HG03571 (cell line): ENCODE data around the gene SRSF6.
"Not testable (repeated sequence)": the region's sequence is repeated elsewhere in the genome, so short reads cannot be mapped to it uniquely, and the experiment has no call there.

Experiments used
- ATAC-seq: cut with Tn5 transposase; IDR thresholded peaks from one replicate; pipeline ENCODE4 v1.9.1; 2021; ENCODE audit not compliant: unreplicated experiment

Gene SRSF6

GRCh38 chr20:43473381-43473704 lies 15.6 kb downstream of the SRSF6 start:
- ATAC-seq: no peak

DNA sequence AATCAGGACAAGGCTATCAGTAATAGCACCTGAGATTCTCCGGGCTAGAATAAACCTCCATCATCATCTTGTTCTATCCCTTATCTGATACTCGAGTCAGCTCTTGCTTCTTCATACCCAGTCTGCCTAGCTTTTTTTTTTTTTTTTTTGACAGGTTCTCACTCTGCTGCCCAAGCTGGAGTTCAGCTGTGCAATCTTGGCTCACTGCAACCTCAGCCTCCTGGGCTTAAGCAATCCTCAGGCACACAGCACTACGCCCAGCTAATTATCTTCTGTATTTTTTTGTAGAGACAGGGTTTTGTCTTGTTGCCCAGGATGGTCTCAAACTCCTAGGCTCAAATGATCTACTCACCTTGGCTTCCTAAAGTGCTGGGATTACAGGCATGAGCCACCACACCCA lies 19.5 kb downstream of the SRSF6 start:
- ATAC-seq: no peak

- no peak for ATAC-seq
These were observed 19.9 kb downstream of the SRSF6 start for GRCh38 chr20:43477619-43478018.

- ATAC-seq: no peak
These were observed 32.3 kb downstream of the SRSF6 start for GRCh38 chr20:43490038-43490437.

DNA sequence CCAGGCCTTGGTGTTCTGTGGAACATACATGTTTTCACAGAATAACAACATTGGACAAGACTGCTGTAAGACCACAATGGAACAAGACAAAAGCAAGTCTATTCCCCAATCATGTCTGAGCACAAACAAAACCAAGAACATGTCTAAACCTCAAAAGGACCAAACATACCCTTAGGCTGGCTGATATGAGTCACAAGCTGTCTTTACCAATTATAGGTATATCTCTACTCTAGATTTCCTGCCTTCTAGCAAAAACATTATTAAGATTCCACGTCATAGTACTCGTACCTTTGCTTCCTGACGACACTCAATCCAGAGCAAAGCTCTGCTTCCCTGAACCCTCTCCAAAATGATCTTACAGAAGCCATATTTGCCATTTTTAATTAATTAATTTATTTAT lies 34.4 kb downstream of the SRSF6 start:
- ATAC-seq: no peak

- no peak for ATAC-seq
These were observed 37.7 kb downstream of the SRSF6 start for GRCh38 chr20:43495388-43495787.

- ATAC-seq: not testable (repeated sequence)
These were observed 44.3 kb downstream of the SRSF6 start for GRCh38 chr20:43502021-43502420.

DNA sequence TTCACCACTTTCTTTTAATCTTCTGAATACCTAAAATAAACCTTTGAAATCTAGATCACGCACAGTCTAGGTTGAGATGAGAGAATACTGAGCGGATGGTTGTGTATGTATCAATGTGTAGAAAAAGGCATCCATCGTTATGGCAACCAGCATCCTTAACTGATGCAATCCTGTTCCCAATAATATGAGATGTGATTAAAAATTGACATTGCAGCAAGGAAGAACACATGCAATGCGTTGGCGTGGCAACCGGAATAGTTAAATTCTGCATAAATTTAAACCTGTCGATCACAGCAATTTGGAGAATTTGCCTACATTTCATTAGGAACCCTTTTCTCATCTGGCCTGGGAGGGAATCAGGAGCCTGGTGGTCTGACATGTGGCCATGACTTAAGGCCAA lies 48.5 kb downstream of the SRSF6 start:
- ATAC-seq: no peak

- ATAC-seq: no peak
These were observed 49.7 kb downstream of the SRSF6 start, which contains the start of gene L3MBTL1 for GRCh38 chr20:43507150-43508080. Gene L3MBTL1, plus strand, starts transcription at chr20:43507697. Its CDS starts 5,807 bp downstream, at chr20:43513504.

- no peak for ATAC-seq
These were observed 50.4 kb downstream of the SRSF6 start for GRCh38 chr20:43508106-43508505.

- no peak for ATAC-seq
These were observed 50.9 kb downstream of the SRSF6 start for GRCh38 chr20:43508604-43509040.

- ATAC-seq: no peak
These were observed 54.2 kb downstream of the SRSF6 start for GRCh38 chr20:43511879-43512278.

- no peak for ATAC-seq
These were observed 55.8 kb downstream of the SRSF6 start for GRCh38 chr20:43513372-43513930.
